Measurements from ENCODE around the gene CLCN7.
A peak's percentile ranks its signal among the peaks of the same experiment; 100 is the strongest.

Gene CLCN7

DNA sequence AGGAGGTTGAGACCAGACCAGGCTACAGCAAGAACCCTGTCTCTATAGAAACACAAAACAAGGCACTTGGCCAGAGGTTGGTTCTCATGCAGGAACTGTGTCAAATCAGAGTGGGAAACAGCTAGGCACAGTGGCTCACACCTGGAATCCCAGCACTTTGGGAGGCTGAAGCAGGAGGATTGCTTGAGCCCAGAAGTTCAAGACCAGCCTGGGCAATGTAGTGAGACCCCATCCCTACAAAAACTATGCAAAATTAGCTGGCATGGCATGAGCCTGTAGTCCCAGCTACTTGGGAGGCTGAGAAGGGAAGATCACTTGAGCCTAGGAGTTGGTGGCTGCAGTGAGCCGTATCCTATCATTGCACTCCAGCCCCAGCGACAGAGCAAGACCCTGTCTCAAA, 62.0 kb downstream of the CLCN7 start:
- no peaks in the 10 kb centered on the region for H3K9me3 Mint-ChIP-seq (ENCODE audit: low read depth)
- peak overlapping the region; percentile 7 for H3K4me3 Mint-ChIP-seq
- H3K27ac Mint-ChIP-seq: peak overlapping the region; percentile 28
- H3K36me3 Mint-ChIP-seq: no peaks in the 10 kb centered on the region
- H3K27me3 Mint-ChIP-seq: no peaks in the 10 kb centered on the region
- H3K4me1 Mint-ChIP-seq (ENCODE audit: low read depth): peaks cover 33% of the 10 kb centered on the region

DNA sequence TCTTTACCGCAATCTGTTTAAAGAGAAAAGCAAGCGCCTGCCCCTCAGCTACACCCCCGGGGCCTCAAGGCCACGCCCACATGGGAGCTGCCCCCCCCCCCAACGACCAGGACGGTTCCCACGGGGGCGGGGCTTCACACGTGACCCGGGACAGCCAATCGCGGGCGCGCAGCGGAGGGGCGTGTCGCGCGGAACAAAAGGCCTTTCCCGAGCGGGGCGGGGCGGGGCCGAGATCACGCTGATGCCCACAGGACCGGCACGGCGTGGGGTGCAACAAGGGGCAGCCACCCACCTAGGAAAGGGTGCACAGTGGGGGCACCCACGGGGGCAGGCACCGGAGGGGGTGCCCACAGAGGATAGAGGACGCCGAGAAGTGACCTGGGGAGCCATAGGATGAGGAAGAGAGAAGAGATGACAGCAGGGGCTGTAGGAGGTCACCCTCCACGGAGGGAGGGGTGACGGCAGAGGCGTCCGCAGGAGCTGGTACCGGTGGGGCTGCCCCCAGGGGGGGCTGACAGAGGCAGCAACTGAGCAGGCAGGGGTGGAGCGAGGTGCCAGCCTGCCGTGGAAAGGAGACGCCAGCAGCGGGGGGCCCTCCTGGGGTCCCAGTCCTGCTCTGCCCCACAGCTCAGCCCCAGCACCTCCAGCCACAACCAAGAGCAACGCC, 66.5 kb downstream of the CLCN7 start:
- H3K36me3 Mint-ChIP-seq: no peaks in the 10 kb centered on the region
- H3K4me3 Mint-ChIP-seq: peak overlapping the region; percentile 83
- H3K9me3 Mint-ChIP-seq (ENCODE audit: low read depth): no peaks in the 10 kb centered on the region

GRCh38 chr16:1407753-1408152, 67.1 kb downstream of the CLCN7 start:
- H3K9me3 Mint-ChIP-seq (ENCODE audit: low read depth): no peaks in the 10 kb centered on the region
- no peaks in the 10 kb centered on the region for H3K27me3 Mint-ChIP-seq
- H3K36me3 Mint-ChIP-seq: no peaks in the 10 kb centered on the region
- peak overlapping the region; percentile 66 for H3K27ac Mint-ChIP-seq
- peak overlapping the region; percentile 73 for H3K4me3 Mint-ChIP-seq
- H3K4me1 Mint-ChIP-seq (ENCODE audit: low read depth): peaks cover 27% of the 10 kb centered on the region

More for the DNA sequence above, 66.5 kb downstream of the CLCN7 start:
- Mint-ChIP-seq H3K4me1 (ENCODE audit: low read depth) (peaks cover 28% of the 10 kb centered on the region), H3K27ac (no peak overlapping the region), H3K27me3 (no peaks in the 10 kb centered on the region)

- H3K9me3 Mint-ChIP-seq (ENCODE audit: low read depth): no peaks in the 10 kb centered on the region
- H3K4me3 Mint-ChIP-seq: no peak overlapping the region
- no peaks in the 10 kb centered on the region for H3K27me3 Mint-ChIP-seq
- H3K4me1 Mint-ChIP-seq (ENCODE audit: low read depth): peaks cover 10% of the 10 kb centered on the region
- H3K27ac Mint-ChIP-seq: no peak overlapping the region
- H3K36me3 Mint-ChIP-seq: no peaks in the 10 kb centered on the region
Observed at GRCh38 chr16:1403733-1404132, 71.1 kb downstream of the CLCN7 start.

- Mint-ChIP-seq H3K4me3 (no peak overlapping the region), H3K9me3 (ENCODE audit: low read depth) (no peaks in the 10 kb centered on the region), H3K36me3 (no peaks in the 10 kb centered on the region), H3K27me3 (no peaks in the 10 kb centered on the region), H3K4me1 (ENCODE audit: low read depth) (peaks cover 8% of the 10 kb centered on the region), H3K27ac (no peak overlapping the region)
Observed at GRCh38 chr16:1403036-1403435, 71.8 kb downstream of the CLCN7 start.

DNA sequence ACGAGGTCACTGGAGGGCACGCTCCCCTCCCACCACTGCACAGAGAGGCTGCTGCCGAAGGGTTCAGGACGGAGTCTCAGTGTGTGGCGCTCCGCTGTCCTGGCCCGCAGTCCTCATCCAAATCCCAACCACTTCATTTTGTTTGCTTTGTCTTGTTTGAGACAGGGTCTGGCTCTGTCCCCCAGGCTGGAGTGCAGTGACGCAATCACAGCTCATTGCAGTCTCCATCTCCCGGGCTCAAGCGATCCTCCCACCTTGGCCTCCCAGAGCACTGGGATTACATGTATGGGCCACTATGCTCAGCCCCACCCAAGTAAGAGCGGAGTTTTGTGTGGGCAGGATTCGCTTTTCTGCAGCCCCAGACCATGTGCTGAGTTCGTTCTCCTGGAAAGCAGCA, 73.1 kb downstream of the CLCN7 start:
- no peak overlapping the region for H3K27ac Mint-ChIP-seq
- no peaks in the 10 kb centered on the region for H3K9me3 Mint-ChIP-seq (ENCODE audit: low read depth)
- H3K27me3 Mint-ChIP-seq: no peaks in the 10 kb centered on the region
- no peak overlapping the region for H3K4me3 Mint-ChIP-seq
- no peaks in the 10 kb centered on the region for H3K36me3 Mint-ChIP-seq
- peaks cover 3% of the 10 kb centered on the region for H3K4me1 Mint-ChIP-seq (ENCODE audit: low read depth)

GRCh38 chr16:1401061-1401757, 73.6 kb downstream of the CLCN7 start:
- H3K9me3 Mint-ChIP-seq (ENCODE audit: low read depth): no peaks in the 10 kb centered on the region
- H3K4me3 Mint-ChIP-seq: no peak overlapping the region
- H3K4me1 Mint-ChIP-seq (ENCODE audit: low read depth): peaks cover 2% of the 10 kb centered on the region
- H3K36me3 Mint-ChIP-seq: no peaks in the 10 kb centered on the region
- H3K27ac Mint-ChIP-seq: no peak overlapping the region
- no peaks in the 10 kb centered on the region for H3K27me3 Mint-ChIP-seq

DNA sequence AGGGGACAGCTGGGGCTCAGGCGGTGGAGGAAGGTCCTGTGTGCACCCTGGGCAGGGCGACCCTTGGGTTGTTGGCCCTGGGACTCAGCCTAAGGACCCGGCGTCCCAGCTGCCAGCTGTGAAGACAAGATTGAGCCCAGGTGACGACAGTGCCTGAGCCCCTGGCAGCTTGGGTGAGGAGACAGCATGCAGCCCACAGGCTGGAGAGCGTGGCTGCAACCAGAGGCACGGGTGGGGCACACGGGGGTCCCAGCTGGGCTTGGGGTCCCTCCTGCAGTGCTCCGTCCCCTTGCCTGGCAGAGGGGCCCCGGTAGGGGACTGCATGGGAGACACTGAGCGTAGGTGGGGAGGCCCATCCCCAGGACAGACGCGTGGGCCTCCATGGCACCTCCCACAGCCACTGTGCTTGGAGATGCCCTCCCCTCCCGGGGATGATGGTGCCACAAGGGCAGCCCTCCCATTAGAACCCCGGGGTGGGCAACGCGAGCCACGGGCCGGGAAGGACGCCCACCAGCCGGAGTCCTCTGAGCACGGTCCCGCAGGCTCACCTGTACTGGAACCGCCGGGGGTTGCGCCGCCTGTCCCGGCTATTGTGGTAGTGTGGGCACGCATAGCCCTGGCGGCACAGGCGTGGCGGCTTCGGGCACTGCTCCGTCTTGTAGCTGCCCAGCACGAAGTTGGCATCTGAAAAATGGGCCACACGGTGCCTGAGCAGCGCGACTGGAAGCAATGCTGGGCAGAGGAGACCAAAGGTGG, 75.8 kb downstream of the CLCN7 start:
- no peak overlapping the region for H3K4me3 Mint-ChIP-seq
- H3K27me3 Mint-ChIP-seq: no peaks in the 10 kb centered on the region
- H3K27ac Mint-ChIP-seq: no peak overlapping the region
- no peaks in the 10 kb centered on the region for H3K4me1 Mint-ChIP-seq (ENCODE audit: low read depth)
- no peaks in the 10 kb centered on the region for H3K36me3 Mint-ChIP-seq
- no peaks in the 10 kb centered on the region for H3K9me3 Mint-ChIP-seq (ENCODE audit: low read depth)

DNA sequence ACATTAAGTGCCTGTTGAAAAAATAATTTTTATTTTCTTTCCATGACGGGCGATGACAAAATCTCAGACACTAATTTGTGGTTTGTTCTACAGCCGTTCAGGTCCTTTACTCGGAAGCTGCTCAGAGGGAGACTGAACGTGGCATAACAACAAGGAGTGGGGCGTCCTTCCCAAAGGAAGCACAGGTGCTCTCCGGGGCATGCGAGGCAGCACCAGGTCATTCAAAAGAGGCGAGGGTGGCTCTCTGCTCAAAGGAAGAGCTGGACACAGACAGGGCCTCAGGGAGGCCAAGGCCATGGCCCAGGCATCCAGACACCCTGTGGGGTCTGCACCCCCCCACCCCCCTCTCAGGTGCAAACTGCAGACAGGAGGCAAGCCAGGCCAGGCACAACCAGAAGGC, 76.5 kb downstream of the CLCN7 start:
- H3K27me3 Mint-ChIP-seq: no peaks in the 10 kb centered on the region
- no peak overlapping the region for H3K4me3 Mint-ChIP-seq
- H3K36me3 Mint-ChIP-seq: no peaks in the 10 kb centered on the region
- H3K4me1 Mint-ChIP-seq (ENCODE audit: low read depth): no peaks in the 10 kb centered on the region
- H3K27ac Mint-ChIP-seq: no peak overlapping the region
- H3K9me3 Mint-ChIP-seq (ENCODE audit: low read depth): no peaks in the 10 kb centered on the region

DNA sequence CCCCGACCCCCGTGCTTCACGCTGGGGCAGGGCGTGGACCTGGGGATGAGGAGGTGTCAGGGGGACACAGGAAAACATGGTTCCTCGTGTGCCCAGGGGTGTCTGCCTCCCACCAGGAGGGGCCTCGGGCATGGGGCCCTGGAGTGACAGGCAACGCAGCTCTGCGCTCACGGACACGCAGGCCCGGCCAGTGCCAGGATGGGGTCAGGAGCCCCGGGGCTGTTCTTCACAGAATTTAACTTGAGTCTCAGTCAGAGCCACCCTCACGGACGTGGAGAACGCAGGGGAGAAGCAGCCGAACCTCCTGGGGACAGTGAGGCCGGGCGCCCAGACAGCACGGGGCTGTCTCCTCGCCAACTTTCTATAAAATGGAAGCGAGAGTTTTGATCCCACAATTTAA, 77.0 kb downstream of the CLCN7 start:
- H3K27me3 Mint-ChIP-seq: no peaks in the 10 kb centered on the region
- no peaks in the 10 kb centered on the region for H3K4me1 Mint-ChIP-seq (ENCODE audit: low read depth)
- no peaks in the 10 kb centered on the region for H3K36me3 Mint-ChIP-seq
- H3K9me3 Mint-ChIP-seq (ENCODE audit: low read depth): no peaks in the 10 kb centered on the region
- no peak overlapping the region for H3K27ac Mint-ChIP-seq
- no peak overlapping the region for H3K4me3 Mint-ChIP-seq

DNA sequence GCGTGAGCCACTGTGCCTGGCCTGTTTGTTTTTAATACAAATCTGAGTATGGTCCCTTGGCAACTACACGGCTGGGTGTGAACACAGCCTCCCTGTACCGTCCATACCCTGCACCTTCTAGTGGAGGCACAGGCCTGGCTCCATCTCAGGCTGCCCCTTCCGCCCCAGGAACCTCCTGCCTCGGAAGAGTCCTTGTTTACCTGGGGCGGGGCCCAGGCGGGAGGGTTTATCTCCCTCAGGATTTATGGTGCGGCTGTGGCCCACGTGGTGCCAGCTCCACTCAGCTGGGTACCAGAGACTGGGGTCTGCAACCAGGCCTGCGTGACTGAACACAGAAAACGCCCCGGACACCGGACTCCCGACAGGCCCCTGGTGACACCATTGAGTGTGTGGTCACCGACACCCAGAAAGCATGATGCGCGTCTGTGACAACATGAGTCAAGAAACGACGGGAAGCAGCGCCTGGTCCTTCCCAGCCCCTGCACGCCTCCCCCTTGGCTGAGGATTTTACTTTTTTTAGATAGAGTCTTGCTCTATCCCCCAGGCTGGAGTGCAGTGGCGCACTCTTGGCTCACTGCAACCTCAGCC, 79.3 kb downstream of the CLCN7 start:
- Mint-ChIP-seq H3K4me1 (ENCODE audit: low read depth) (no peaks in the 10 kb centered on the region), H3K27me3 (no peaks in the 10 kb centered on the region), H3K27ac (no peak overlapping the region), H3K9me3 (ENCODE audit: low read depth) (no peaks in the 10 kb centered on the region), H3K36me3 (no peaks in the 10 kb centered on the region), H3K4me3 (no peak overlapping the region)

Measured in activated naive CD8-positive, alpha-beta T cell (primary cell).